B cell (primary cell): Measurements from ENCODE around the gene PNLIPRP2.

Experiments
- EZH2 ChIP-seq: IDR thresholded peaks from 2 replicates; pipeline ENCODE4 v1.6.1; 2012; ENCODE audit warnings: borderline replicate concordance, low read depth, mild to moderate bottlenecking, moderate library complexity, low read length; ENCODE audit not compliant: insufficient read depth, poor library complexity, severe bottlenecking
- TF ChIP-seq, protein P1 (sequence below): fragments of 200-600 bp; IDR thresholded peaks from one replicate; pipeline ENCODE4 v1.8.0; 2022; ENCODE audit warnings: antibody characterized with exemption, mild to moderate bottlenecking

GRCh38 chr10:116627386-116627933 is 6.7 kb downstream of the PNLIPRP2 start:
- TF ChIP-seq, protein P1, sequence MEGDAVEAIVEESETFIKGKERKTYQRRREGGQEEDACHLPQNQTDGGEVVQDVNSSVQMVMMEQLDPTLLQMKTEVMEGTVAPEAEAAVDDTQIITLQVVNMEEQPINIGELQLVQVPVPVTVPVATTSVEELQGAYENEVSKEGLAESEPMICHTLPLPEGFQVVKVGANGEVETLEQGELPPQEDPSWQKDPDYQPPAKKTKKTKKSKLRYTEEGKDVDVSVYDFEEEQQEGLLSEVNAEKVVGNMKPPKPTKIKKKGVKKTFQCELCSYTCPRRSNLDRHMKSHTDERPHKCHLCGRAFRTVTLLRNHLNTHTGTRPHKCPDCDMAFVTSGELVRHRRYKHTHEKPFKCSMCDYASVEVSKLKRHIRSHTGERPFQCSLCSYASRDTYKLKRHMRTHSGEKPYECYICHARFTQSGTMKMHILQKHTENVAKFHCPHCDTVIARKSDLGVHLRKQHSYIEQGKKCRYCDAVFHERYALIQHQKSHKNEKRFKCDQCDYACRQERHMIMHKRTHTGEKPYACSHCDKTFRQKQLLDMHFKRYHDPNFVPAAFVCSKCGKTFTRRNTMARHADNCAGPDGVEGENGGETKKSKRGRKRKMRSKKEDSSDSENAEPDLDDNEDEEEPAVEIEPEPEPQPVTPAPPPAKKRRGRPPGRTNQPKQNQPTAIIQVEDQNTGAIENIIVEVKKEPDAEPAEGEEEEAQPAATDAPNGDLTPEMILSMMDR = no peak
- no peak for TF ChIP-seq EZH2
